ENCODE results near the gene OR6A2.
"Not testable (repeated sequence)": the region's sequence is repeated elsewhere in the genome, so short reads cannot be mapped to it uniquely, and the experiment has no call there.

Gene OR6A2

GRCh38 chr11:6799402-6799801, at the start of gene OR6A2:
OR6A2 (minus strand) TSS chr11:6799689; CDS start chr11:6795708, 3,981 bp downstream.
- no peak for DNase-seq

- DNase-seq = no peak
These were observed 45.9 kb upstream of the OR6A2 start, which contains the start of gene OR10A5 for GRCh38 chr11:6845383-6845782. OR10A5 (plus strand) TSS chr11:6845683; CDS start chr11:6845683, 0 bp downstream.

- DNase-seq = no peak
These were observed 44.9 kb upstream of the OR6A2 start for GRCh38 chr11:6844356-6844755.

- no peak for DNase-seq
These were observed 44.2 kb upstream of the OR6A2 start for GRCh38 chr11:6843670-6844069.

GRCh38 chr11:6841694-6842093, 42.2 kb upstream of the OR6A2 start:
- DNase-seq = no peak

- DNase-seq = no peak
These were observed 34.5 kb upstream of the OR6A2 start for GRCh38 chr11:6834021-6834420.

GRCh38 chr11:6833356-6833755, 33.9 kb upstream of the OR6A2 start:
- DNase-seq = no peak

GRCh38 chr11:6828103-6828502, 28.6 kb upstream of the OR6A2 start:
- peak in 1 of 2 experiments; percentile 39 for DNase-seq

- peak in 1 of 2 experiments; percentile 25 for DNase-seq
These were observed 25.8 kb upstream of the OR6A2 start for GRCh38 chr11:6825231-6825744.

GRCh38 chr11:6824136-6824823, 24.8 kb upstream of the OR6A2 start:
- DNase-seq = no peak

GRCh38 chr11:6818967-6819366, 19.5 kb upstream of the OR6A2 start:
- no peak for DNase-seq

- no peak for DNase-seq
These were observed 18.2 kb upstream of the OR6A2 start for GRCh38 chr11:6817694-6818093.

GRCh38 chr11:6813656-6814055, 14.2 kb upstream of the OR6A2 start:
- no peak for DNase-seq

GRCh38 chr11:6812390-6813005, 13.0 kb upstream of the OR6A2 start:
- peak; percentile 41 to 43 for DNase-seq

- DNase-seq = not testable (repeated sequence)
These were observed 1.6 kb upstream of the OR6A2 start for GRCh38 chr11:6801075-6801474.

GRCh38 chr11:6794639-6795038, 4.8 kb downstream of the OR6A2 start:
- DNase-seq = no peak

- DNase-seq = no peak
These were observed 8.9 kb downstream of the OR6A2 start for GRCh38 chr11:6790546-6790945.

- no peak for DNase-seq
These were observed 16.8 kb downstream of the OR6A2 start, which contains the start of gene OR2AG1 for GRCh38 chr11:6782720-6783119. OR2AG1 (plus strand) TSS chr11:6783020; CDS start chr11:6785038, 2,018 bp downstream.

- DNase-seq = no peak
These were observed 18.7 kb downstream of the OR6A2 start for GRCh38 chr11:6780829-6781228.

- no peak for DNase-seq
These were observed 21.0 kb downstream of the OR6A2 start for GRCh38 chr11:6778518-6778917.

GRCh38 chr11:6771926-6772893, 27.3 kb downstream of the OR6A2 start, which contains the start of gene OR2AG2:
OR2AG2 (minus strand) TSS chr11:6771976; CDS start chr11:6768957, 3,019 bp downstream.
- DNase-seq = no peak

GRCh38 chr11:6757373-6757967, 42.0 kb downstream of the OR6A2 start:
- peak in 1 of 2 experiments; percentile 43 for DNase-seq
